GM12891 (cell line): ENCODE data around the gene KNDC1.

Source experiments
- DNase-seq: peaks from one replicate; pipeline ENCODE4 v3.0.0; 2011; ENCODE audit warnings: low spot score; ENCODE audit not compliant: insufficient read length
- FAIRE-seq: peaks from 2 replicates; lab custom pipeline; 2011; peaks lifted over from hg19 to GRCh38; lab: Jason Lieb, UNC
- PAX5 ChIP-seq: IDR thresholded peaks from 2 replicates; pipeline ENCODE4 v1.6.1; 2011; ENCODE audit warnings: low read length, moderate library complexity, mild to moderate bottlenecking; ENCODE audit not compliant: insufficient read depth, severe bottlenecking
- POLR2A ChIP-seq: IDR thresholded peaks from 2 replicates; pipeline ENCODE4 v1.6.1; 2011; ENCODE audit warnings: low read depth, low read length, control low read depth
- POLR2AphosphoS5 ChIP-seq: IDR thresholded peaks from 2 replicates; pipeline ENCODE4 v1.6.1; 2011; ENCODE audit warnings: low read depth, low read length, control low read depth
- POU2F2 ChIP-seq: IDR thresholded peaks from 2 replicates; pipeline ENCODE4 v1.6.1; 2011; ENCODE audit warnings: low read depth, mild to moderate bottlenecking, control low read depth, low read length, moderate library complexity
- SPI1 ChIP-seq: IDR thresholded peaks from 2 replicates; pipeline ENCODE4 v1.6.1; 2011; ENCODE audit warnings: low read depth, low read length, control low read depth
- TAF1 ChIP-seq: IDR thresholded peaks from 2 replicates; pipeline ENCODE4 v1.6.1; 2011; ENCODE audit warnings: low read depth, low read length, control low read depth

Gene KNDC1

DNA sequence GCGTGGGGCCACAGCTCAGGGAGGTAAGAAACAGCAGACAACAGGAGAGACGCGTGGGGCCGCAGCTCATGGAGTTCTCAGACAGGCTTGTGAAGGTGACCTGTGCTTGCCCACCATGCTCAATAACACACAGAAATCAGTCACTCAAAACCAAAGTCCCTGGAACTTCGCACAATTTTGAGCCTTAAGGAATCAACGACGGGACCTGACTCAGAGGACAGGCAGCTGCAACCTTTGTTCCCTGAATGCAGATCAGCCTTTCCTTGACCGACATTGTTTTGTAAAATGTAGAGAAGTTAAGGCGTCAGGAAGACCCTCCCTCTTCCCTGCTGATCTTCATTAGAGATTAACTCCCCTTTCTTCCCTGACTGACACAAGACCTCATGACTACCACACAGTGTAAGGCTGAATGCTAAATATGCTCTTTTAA lies 8.5 kb upstream of the KNDC1 start:
- TF ChIP-seq POLR2A (no peak), PAX5 (no peak), SPI1 (no peak), POU2F2 (no peak), POLR2AphosphoS5 (no peak), TAF1 (no peak)
- no peak for DNase-seq
- FAIRE-seq, result no peak

DNA sequence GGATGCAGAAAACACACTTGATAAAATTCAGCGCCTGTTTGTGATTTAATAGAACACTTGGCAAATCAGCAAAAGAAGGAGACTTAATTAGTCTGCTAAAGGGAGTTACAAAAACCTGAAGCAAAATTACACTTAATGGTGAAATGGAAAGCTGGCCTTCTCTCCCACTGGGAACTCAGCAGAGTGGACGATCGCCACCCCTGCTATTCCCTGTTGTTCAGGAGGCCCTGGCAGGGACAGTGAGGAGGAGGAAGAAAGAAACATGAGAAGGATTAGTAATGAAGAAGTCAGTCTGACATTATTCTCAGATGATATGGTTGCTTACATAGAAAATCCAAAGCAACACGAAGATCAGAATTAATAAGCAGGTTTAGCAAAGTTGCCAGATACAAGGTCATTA lies 5.6 kb upstream of the KNDC1 start:
- TF ChIP-seq PAX5 (no peak), POLR2A (no peak), POU2F2 (no peak), SPI1 (no peak), TAF1 (no peak), POLR2AphosphoS5 (no peak)
- no peak for FAIRE-seq
- no peak for DNase-seq

DNA sequence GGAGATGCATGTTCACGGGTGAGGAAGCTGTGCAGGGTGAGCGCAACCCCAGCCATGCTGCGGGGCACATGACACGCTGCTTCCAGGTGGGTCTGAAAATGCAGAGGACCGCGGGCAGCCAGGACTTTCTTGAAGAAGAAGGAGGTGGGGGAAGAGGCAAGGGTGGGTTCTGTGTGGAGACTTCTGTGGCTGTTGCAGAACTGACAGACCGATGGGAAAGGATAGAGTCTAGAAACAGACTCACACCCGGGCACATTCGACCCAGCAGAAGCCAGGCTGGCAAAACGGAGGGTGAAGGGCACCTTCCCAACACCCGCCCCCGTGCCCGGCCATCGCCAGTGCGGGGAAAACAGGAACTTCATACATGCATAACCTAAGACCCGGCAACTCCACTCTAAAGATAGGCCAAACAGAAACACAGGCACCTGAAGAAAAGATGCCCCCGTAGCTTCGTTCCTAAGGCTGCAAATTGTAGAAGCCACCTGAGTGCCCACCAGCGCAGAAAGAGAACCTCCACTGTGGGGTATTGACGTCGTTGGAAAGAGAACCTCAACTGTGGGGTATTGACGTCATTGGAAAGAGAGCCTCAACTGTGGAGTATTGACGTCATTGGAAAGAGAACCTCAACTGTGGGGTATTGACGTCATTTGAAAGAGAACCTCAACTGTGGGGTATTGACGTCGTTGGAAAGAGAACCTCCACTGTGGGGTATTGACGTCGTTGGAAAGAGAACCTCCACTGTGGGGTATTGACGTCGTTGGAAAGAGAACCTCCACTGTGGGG lies 4.8 kb upstream of the KNDC1 start:
- FAIRE-seq (no peak), DNase-seq (no peak)
- no peak for TF ChIP-seq TAF1
- TF ChIP-seq POU2F2, result no peak
- no peak for TF ChIP-seq PAX5
- no peak for TF ChIP-seq POLR2AphosphoS5
- TF ChIP-seq POLR2A, result no peak
- no peak for TF ChIP-seq SPI1

DNA sequence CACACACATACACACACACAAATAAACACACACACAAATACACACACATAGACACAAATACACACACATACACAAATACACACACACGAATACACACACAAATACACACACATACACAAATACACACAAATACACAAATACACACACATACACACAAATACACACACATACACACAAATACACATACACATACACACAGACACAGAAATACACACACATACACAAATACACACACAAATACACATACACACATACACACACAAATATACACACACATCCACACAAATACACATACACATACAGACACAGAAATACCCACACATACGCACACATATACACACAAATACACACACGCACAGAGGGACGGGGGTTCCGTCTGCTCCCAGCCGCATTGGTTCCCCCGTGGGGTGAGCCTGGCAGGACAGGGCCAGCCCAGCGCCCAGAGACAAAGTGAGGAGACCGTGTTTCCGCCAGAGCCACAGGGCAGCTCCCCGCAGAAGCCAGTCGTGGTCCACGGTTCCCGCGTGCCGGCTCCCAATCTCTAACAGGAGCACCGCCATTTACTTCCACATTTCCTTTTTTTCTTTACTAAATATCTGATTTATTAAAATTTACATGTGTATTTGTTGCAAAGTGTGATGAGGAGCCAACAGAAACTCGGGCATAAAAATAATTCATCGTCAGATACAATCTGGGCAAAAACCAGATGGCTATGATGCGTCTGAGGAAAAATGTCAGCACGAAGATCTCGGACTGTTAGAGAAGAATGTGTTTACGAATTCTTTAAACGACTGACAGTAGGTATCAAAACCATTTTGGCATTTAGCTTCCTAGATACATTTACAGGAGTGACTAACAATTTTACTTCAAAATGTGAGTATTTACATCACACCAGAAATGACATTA lies 3.1 kb upstream of the KNDC1 start:
- peak; percentile 81 for FAIRE-seq
- TF ChIP-seq PAX5 (no peak), POLR2AphosphoS5 (no peak), TAF1 (no peak), POU2F2 (no peak), POLR2A (no peak), SPI1 (no peak)
- DNase-seq, result no peak

DNA sequence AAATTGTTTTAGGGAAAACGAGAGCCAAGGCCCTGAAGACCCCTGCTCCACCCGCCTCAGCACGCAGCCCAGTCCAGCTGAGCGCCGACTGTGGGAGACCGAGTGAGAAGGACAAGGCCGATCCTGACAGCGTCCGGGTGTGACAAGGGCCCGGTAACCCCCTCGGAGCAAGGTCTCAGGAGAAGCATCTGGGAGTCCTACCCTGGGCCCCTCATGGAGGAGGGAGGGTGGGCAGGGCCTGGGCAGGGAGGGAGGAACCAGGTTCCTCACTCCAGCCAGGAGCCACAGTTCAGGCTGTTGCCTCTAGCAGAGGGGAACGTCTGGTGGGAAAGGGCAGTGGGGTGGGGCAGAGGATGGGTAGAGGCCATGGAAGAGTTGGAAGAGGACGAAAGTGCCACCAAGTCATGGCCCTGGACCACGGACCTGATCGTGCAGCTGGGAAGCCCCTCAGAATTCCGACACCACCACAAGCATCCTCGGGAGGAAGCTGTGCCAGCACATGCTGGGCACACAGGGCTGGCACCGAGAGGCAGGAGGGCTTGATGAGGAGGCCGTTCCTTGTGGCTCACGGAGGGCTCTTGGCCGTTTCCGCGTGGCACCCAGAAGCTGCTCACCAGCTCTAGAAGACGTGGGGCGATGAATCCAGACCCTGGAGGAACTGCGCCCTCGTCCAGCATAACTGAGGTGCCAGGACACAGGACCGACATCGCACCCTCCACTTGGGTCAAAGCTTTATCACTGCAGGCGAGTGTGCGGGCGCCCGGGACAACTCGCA lies 2.2 kb upstream of the KNDC1 start:
- TF ChIP-seq POU2F2, result no peak
- TF ChIP-seq POLR2AphosphoS5, result no peak
- TF ChIP-seq TAF1, result no peak
- TF ChIP-seq SPI1, result no peak
- TF ChIP-seq PAX5, result no peak
- no peak for TF ChIP-seq POLR2A
- DNase-seq (no peak), FAIRE-seq (no peak)

DNA sequence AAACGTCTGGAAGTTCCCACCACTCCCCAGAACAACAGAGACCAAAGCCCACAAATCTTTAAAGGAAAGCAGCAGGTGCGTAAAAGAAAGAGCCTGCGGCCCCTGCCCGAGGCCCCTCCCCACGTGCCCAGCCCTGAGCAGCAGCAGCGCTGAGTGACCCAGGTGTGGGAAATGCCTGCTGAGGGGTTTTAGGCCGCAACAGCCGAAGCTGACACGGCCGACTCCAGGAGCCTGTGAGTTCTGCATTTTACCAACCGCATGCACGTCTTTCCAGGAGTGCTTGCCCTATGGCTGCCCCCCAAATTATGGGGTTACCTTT lies 1.6 kb upstream of the KNDC1 start:
- TF ChIP-seq PAX5, result no peak
- TF ChIP-seq POU2F2, result no peak
- no peak for TF ChIP-seq TAF1
- TF ChIP-seq POLR2A, result no peak
- TF ChIP-seq SPI1, result no peak
- TF ChIP-seq POLR2AphosphoS5, result no peak
- FAIRE-seq, result no peak

DNA sequence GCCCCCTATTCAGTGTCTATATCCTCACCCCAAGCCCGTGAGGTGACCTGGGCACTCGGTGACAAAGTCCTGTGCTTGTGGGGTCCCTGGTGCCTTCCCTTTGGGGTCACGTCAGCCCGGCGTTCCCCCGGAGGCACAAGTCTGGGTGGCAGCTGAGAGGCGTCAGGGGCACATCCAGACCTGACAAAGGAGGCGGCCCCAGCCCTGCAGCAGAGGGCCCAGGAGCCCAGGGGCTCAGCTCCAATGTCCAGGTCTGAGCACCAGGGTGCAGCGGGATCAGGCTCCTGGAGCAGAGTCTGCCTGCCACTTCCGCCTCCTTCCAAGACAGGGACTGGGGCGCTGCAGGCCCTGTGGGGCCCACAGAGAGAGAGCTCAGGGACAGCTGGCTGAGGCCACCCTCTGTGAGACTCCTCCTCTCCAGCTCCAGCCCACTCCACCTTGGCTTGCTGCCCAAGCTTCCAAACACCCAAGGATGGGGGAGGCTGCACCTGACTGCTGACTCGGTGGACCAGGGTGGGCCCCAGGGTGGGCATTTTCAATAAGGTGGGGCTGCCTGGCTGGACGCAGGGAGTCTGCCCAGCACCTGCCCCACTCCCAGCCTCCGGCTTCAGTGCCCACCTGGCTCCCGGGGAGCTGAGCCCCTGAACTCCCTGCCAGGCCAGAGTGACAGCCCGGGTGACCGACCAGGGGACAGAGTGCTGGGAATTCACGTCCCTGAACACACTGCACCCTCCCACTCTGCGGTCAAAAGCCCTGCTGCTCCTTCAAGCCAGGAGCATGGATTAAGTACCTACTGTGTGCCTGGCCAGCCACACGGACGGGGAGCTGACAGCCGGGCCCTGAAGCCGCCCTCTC lies 1.0 kb upstream of the KNDC1 start:
- TF ChIP-seq POLR2AphosphoS5 (no peak), POLR2A (no peak), SPI1 (no peak), POU2F2 (no peak), PAX5 (no peak), TAF1 (no peak)
- FAIRE-seq (no peak), DNase-seq (no peak)

More for the DNA sequence above, 1.6 kb upstream of the KNDC1 start:
- no peak for DNase-seq

DNA sequence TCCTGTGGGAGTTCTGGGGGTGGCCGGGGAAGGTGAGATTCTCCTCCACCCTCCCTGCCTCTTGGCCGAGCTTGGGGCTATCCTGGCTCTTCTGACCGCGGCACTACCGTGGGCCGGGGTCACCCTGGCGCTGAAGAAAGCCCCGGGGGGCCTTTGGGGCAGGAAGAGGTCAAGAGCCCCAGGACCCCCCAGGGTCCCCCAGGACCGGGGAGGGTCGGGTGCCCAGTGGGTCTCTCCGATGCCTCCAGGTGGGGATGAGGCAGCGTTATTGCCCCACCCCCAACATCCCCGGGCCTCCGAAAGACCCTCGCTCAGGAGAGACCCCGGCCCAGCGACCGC lies 439 bp upstream of the KNDC1 start:
- FAIRE-seq, result no peak
- DNase-seq, result no peak
- TF ChIP-seq PAX5 (no peak), TAF1 (no peak), POLR2AphosphoS5 (no peak), SPI1 (no peak), POU2F2 (no peak), POLR2A (no peak)
